Stimulated activated CD4-positive, alpha-beta T cell treated with anti-CD3 and anti-CD28 coated beads, Interleukin-4, amount 100 ng/mL, for 24 hours (primary cell): ENCODE data around the gene FOXO1.

Experiments used
- DNase-seq: peaks from one replicate; pipeline ENCODE4 v3.0.0-alpha.2; 2020

The FOXO1 gene

DNA sequence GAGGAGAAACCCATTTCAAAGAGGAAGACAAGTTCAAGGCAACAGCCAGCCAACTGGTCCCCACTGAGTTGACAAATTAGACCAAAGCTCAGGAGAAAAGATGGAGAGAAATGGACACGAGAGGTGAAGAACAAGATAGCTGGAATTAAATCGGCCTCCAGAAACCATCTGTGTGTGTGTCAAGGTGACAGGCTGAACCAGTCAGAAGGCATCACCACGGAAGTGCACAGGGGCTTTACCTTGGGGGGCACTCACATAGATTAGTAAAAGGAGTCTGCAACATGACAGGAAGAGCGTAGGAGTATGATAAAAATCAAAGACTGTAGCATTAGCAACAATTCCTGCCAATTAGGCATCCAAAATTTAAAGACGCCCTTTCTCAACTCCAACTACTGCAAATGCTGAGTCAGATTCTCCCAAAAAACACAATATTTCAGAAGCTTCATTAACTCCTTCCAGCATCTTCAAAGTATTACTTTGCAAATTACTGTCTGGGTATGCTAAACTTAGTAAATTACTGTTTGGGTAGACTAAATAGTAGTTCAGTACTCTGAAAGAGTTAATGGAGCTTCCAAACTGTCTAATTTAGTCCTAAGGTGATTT, 66.2 kb downstream of the FOXO1 start:
- DNase-seq = peak; percentile 42

DNA sequence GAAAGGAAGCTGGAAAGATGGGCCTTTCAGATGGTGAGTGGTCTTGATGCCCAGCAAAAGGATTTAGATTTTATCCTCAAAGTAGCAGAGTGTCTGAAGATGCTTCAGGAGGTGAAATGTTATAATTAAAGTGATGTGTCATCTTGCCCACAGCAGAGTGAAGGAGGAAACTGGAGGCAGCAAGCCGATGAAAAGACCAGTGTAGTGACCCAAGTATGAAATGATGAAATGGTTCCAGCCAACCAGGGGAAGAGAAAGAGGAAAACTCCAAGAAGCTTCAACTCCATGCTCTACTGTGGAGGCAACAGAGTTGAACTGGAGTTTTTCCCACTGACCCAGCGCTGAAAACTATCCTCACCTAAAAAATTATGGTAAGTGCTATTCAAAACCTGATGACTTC, 66.7 kb downstream of the FOXO1 start:
- DNase-seq = no peak

- DNase-seq = no peak
These were observed 67.3 kb downstream of the FOXO1 start for GRCh38 chr13:40599124-40599523.

- no peak for DNase-seq
These were observed 67.9 kb downstream of the FOXO1 start for GRCh38 chr13:40598569-40598968.

DNA sequence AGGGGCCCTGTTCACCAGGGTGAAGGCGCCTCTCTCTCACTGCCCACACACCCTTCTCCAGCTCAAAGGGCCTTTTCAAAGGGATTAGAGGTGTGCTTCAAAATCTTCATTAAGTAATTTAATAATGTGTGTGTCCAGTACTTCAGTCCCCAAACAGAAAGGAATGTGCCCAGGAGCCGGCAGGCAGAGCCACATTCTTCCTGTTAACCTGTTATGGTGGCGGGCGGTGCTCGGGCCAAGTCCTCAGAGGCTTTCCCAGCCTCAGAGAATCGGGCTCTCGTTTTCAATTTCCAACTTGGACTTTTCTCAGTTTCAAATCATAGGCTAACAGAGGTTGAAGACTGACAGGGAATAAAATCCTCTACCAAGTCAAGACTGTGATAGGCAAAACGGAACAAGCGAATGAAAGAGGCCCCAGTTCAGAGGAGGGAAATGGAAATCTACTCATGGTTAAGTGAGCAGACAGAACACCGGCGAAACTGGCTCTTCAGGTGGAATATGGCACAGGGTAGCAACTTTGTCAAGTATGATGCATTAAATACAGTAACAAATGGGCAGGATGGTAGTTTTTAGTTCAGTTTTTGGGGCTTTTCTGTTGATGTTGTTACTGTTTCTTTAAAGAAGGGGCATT, 68.6 kb downstream of the FOXO1 start:
- no peak for DNase-seq

DNA sequence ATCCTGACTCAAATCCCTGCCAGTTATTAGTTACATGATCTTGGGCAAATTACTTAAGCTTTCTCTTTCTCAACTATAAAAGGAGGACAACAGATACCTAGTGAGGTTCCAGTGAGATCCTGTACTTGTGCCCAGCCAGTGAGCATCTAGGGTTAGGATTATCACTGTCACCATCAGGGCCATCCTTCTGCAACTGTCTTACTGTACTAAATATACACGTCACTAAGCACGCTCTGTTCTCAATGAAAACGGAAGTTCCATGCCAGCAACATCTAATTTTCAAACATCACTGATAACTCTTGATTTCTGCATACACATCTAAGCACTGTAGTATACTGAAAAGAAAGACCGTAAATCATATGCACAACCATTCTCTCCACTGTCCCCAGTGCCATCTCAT, 70.0 kb downstream of the FOXO1 start:
- no peak for DNase-seq

DNA sequence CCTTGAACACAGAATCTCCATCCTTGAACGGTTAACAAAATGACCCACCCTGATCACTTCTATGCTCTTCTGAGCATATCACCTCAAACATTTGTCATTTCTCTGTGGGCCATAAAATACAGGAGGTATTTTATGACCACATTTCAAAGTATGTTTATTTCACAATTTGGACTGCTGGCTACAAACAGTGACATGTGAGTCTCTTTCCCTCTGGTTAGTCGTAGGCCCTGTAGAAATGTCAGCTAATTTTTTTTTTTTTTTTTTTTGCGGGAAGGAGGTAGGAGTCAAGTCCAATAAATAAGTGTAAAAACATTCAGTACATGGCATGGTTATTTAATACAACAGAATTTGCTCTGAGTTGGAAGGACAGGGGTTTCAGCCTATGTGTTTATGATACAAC, 70.7 kb downstream of the FOXO1 start:
- no peak for DNase-seq

GRCh38 chr13:40592035-40592434, 74.4 kb downstream of the FOXO1 start:
- no peak for DNase-seq

DNA sequence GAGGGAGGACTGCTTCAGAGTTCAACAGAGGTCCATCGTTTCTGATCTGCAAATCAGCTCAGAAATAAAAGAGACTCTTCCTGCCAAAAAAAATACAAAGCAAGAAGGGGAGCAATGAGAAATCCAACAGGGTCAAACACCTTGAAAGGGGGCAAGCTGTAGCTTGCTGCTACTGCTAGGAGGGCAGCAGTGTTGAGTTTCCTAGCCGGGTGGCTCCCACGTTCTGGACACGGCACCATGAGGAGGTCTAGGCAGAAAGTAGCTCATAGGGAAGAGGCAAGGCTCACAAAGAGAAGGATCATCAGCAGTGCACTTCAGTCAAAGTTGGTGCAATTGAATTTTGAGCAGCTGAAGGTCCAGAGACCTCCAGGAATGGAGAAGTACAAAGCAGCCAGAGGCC, 75.3 kb downstream of the FOXO1 start:
- DNase-seq = no peak

- no peak for DNase-seq
These were observed 76.2 kb downstream of the FOXO1 start for GRCh38 chr13:40590112-40590862.

DNA sequence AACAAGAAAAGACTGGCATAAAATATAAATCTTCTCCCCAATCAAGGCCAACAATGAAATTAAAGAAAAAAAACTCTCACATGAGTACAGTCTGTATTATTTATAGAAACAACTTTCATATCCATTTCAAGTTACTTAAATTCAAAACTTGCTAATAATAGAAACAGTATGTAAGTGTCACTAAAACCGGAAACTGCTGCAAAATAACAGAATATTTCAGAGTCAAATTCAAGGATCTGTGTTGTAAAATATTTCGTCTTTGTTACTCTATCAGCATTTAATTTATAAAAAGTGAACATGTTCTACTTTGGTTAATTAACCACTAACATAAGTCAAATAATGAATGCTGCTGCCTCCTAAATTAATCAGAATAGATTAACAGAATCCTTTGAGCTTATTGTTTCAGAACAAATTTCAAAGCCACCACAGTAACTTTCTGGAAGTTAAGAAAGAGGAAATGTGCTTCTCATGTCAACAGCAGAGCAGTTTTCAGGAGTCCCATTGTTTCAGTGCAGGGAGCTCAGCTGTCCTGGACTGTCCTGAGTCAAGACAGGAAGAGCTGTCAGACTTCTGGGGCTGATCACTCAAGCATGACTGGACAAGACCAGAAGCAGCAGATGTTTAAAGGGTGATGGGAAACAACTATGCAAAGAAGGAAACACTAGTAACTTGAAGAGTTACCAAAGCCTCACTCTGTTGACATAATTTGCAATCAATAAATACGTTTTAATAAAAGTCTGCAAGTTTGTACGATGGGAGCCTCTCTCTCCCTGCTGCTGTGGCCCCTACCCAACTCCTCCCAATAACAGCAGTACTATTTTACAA, 76.9 kb downstream of the FOXO1 start:
- no peak for DNase-seq

DNA sequence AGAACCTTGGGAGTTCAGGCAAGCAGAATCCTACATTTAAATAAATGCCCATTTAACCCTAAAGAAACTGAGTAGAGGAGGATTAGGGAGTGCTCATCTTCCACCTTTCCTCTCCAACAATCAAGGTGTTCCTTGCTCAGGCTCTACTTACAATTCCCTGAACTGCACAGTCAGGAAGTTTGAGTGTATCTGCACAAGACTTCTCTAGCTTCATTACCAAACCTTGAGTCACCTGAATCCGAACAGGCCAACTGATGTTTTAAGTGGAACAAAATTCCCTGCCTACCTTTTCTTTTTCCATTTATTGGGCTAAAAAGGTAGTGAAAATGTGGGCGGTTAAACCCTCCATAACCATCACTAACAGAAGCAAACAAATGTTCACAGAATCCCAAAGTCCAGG, 78.3 kb downstream of the FOXO1 start:
- no peak for DNase-seq

GRCh38 chr13:40586886-40587565, 79.4 kb downstream of the FOXO1 start:
- no peak for DNase-seq

DNA sequence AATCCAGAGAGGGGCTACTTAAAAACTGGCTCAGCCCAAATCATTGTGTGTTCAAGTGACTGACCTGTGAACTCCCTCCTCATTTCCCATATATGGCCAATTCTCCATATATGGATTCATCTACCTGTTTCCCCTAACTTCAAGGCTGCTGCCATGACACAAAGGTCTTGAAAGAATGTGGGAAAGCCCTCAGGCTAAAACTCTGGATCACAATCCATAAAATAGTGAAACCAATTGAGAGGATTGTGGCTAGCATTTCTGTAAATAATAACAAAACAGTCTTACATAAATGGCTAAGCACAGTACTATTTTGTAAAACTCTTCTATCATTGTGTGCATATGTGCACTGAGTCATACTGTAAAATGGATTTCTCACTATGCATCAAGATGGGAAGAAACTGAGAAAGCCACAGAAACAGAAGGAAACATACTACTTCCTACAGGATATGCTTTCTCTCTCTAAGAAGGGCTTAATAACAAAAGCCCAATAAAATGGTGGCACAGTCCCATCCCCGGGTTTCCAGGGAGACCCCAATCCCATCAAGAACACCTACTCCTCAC, 80.5 kb downstream of the FOXO1 start:
- no peak for DNase-seq

GRCh38 chr13:40583738-40584137, 82.7 kb downstream of the FOXO1 start:
- DNase-seq = no peak

- no peak for DNase-seq
These were observed 83.9 kb downstream of the FOXO1 start for GRCh38 chr13:40582531-40582930.

- no peak for DNase-seq
These were observed 85.2 kb downstream of the FOXO1 start for GRCh38 chr13:40581277-40581579.

DNA sequence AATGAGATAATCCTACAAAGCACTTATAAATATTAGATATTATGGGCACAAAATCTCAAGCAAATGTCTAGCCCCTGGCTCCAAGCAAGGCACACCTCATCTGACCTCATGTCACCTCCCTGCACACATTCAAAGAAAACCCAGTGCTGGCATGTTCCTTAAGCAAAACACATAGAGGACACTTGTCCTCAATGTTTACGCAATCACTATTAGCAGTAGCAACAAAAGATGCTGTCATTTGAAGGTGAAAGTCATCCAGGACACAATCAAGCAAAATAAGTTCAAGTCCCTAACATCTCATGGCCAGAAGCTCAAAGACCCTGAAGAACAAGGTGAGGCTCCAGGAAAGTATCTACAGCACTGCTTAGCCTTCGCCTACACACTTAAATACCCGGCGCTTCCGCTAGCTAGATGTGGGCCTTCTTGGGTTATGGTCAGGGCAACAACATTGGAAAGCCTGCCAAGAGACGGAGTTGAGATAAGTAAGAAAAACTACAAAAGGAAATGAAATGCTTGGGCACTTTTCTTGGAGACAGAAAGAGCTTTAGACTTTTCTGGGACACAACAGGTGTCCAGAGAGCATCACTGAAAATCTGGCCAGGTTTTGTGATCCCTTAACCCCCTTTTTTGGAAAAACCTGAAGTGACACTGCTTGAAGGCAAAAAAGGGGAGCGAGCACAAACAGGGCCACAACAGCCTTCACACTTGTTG, 85.7 kb downstream of the FOXO1 start:
- DNase-seq = no peak

DNA sequence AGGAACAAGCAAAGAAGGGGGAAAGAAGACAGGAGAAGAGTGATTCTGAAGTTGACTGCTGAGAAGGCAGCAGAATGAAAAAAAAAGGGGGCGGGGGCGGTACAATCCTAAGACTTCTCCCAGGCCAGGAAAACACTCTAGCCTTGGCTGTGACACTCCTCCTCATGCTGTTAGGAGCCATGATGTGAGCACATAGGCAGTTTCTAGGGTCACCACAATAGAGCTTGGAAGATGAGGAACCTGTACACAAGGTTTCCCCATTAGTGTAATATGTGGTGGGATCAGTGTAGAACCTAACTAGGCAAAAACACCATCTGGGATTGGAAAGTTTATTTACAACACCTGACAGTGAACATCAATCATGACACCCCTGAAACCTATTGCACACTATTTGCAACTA, 86.9 kb downstream of the FOXO1 start:
- no peak for DNase-seq

- DNase-seq = no peak
These were observed 88.4 kb downstream of the FOXO1 start for GRCh38 chr13:40578055-40578454.

DNA sequence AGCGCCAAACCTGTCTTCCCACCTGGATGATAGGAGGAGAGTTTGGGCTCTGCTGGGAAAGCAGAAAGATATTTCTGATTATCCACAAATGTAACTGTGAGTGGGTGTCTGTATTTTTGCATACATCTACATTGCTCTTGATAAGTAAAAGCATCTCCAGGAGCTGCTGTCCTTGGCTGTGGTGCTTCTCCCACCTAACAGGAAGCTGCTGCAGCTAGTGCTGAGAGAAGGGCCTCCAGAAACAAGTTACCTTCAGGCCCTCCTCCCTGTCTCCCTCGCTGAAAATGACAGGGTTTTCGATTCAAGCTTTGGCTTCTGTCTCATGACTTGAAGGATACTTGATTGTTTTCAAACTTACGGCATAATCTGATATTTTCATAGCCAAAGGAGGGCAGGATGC, 90.1 kb downstream of the FOXO1 start:
- DNase-seq = no peak

DNA sequence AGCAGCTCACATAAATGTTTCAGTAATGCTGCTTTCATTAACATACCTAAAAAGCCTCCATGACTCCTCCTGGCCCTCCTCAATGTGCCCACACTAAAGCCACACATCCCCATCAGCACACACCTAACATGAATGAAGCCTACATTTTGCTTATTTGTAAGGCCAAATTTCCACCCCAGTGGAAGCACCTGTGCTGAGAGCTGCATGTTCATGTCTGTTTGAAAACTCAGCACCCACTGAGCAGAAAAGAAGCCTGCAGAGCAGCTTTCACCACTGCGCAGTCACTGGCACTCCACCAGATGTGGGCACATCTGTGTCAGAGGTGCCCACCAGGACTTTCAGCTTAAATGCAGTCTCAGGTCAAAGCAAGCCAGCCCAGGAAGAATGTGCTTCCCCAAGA, 93.5 kb downstream of the FOXO1 start:
- no peak for DNase-seq
